ENCODE data around the gene L3MBTL3. TPM values are rescaled to one million over a fixed set of nuclear protein-coding genes. Genes with fewer than 3 reads are reported as not detected.

L3MBTL3 gene
- polyA plus RNA-seq, 2 of the 4 experiments (the other 2 are of a cell fraction) = 3.0 to 5.9 TPM

DNA sequence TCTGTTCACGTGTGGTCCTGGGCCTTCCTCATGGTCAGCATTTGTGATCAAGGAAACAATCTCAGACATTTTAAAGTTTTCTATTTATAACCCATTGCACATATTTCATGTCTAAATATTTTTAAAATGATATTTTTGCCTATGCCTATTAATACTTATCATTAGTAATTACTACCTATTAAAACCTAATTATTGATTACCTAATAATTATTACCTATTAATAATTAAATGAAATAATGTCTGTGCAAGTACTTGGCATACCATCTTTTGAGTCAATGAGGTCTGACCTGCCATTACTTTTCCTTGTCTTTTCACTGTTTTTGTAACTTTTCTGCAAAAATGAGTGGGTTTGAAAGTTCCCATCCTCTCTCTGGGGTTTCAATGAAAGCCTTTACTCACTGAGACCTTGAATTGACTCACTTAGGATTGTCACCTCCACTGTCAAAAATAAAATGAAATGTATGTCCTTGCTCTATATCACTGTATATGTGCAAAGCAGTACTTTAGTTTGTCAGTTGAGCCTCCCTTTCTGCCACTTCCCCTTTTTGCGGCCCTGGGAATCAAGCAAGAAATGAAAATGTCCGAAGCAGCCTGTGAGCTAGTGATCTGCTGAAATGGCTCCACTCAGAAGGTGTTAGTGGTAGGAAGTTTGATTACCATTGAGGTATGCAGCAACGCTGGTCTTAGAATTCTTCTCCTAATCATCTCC, 87.8 kb downstream of the L3MBTL3 start:
- FAIRE-seq = no peak

DNA sequence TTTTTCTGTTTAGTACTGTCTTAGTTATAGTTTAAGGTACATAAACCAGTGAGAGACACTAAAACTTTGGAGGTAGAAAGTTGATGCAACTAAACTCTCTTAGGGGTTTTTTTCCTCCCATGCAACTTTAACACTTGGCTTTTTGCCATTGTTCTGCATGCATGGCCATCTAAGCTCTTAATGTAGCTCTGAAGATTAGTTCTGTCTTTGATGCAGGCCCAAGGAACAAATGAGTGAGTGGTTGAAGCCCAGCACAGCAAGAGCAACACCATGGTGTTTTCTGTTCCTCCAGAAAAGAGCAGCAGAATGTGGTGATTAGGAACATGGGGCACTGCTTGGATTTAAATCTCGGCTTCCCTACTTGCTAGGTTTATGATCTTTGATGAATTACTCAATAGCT, 89.3 kb downstream of the L3MBTL3 start:
- no peak for FAIRE-seq
- CTCF ChIA-PET = no interaction called here
- no peak overlapping the region for H3K4me2 ChIP-seq
- ATAC-seq = no peak
- H3K4me3 ChIP-seq = no peak overlapping the region
- WGBS (ENCODE audit: missing lambda C conversion rate) = 79% methylated on average over 1 of the region's 1 CpG
- no peak overlapping the region for H3K27ac ChIP-seq
- no peaks in the 10 kb centered on the region for H3K9me3 ChIP-seq
- no peaks in the 10 kb centered on the region for H3K4me1 ChIP-seq
- POLR2A ChIA-PET = no interaction called here
- DNase-seq (ENCODE audit: low read depth in 1 of 2, low spot score in 1 of 2) = no peak
- TF ChIP-seq HEYL (CRISPR knock-in tag; IDR thresholded peaks at IDR 0.05) (no peak), BCL3 (IDR thresholded peaks at IDR 0.05) (no peak), SREBF2 (IDR thresholded peaks at IDR 0.05) (no peak), FOSB (CRISPR knock-in tag; IDR thresholded peaks at IDR 0.05) (no peak), EP300 (IDR thresholded peaks at IDR 0.05) (no peak), NFE2L2 (conservative IDR thresholded peaks at IDR 0.05; ENCODE audit: low read length) (no peak), ZC3H11A (IDR thresholded peaks at IDR 0.05) (no peak), FOSL2 (IDR thresholded peaks at IDR 0.05) (no peak), FOSL2 (CRISPR knock-in tag; IDR thresholded peaks at IDR 0.05) (no peak), HMGXB4 (CRISPR knock-in tag; IDR thresholded peaks at IDR 0.05; ENCODE audit: borderline replicate concordance) (no peak), POLR2A (IDR thresholded peaks at IDR 0.05; ENCODE audit: low read length) (no peak), NPAS2 (CRISPR knock-in tag; IDR thresholded peaks at IDR 0.05; ENCODE audit: borderline replicate concordance) (no peak), GATA3 (IDR thresholded peaks at IDR 0.05; ENCODE audit: borderline replicate concordance) (no peak), KDM5A (IDR thresholded peaks at IDR 0.05) (no peak), EHMT2 (IDR thresholded peaks at IDR 0.05; ENCODE audit: low read depth) (no peak), HOXB13 (CRISPR knock-in tag; IDR thresholded peaks at IDR 0.05; ENCODE audit: low read depth) (no peak), RARB (CRISPR knock-in tag; IDR thresholded peaks at IDR 0.05) (no peak), CBX8 (IDR thresholded peaks at IDR 0.05) (no peak), CBX2 (IDR thresholded peaks at IDR 0.05; ENCODE audit: borderline replicate concordance, low read depth) (no peak)
- TF ChIP-seq, protein P1, sequence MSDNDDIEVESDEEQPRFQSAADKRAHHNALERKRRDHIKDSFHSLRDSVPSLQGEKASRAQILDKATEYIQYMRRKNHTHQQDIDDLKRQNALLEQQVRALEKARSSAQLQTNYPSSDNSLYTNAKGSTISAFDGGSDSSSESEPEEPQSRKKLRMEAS (IDR thresholded peaks at IDR 0.05) = no peak

More for the DNA sequence above, 87.8 kb downstream of the L3MBTL3 start:
- ChIA-PET POLR2A (no interaction called here), CTCF (no interaction called here)
- 82% methylated on average over 4 of the region's 4 CpGs for WGBS (ENCODE audit: missing lambda C conversion rate)
- no peak for ATAC-seq
- Histone ChIP-seq H3K9me3 (no peaks in the 10 kb centered on the region), H3K4me1 (no peaks in the 10 kb centered on the region), H3K4me3 (no peak overlapping the region), H3K4me2 (no peak overlapping the region), H3K27ac (no peak overlapping the region)
- TF ChIP-seq, protein P1 (IDR thresholded peaks at IDR 0.05) = no peak
- TF ChIP-seq SREBF2 (IDR thresholded peaks at IDR 0.05) (no peak), RCOR1 (IDR thresholded peaks at IDR 0.05; ENCODE audit: low read depth, low read length) (no peak), KDM1A (IDR thresholded peaks at IDR 0.05; ENCODE audit: low read depth) (no peak), RFX5 (IDR thresholded peaks at IDR 0.05) (no peak), POLR2AphosphoS2 (conservative IDR thresholded peaks at IDR 0.05; ENCODE audit: low read length) (no peak), POLR2A (IDR thresholded peaks at IDR 0.05; ENCODE audit: low read length) (no peak), ZSCAN20 (CRISPR knock-in tag; IDR thresholded peaks at IDR 0.05) (no peak), TFCP2L1 (CRISPR knock-in tag; IDR thresholded peaks at IDR 0.05) (no peak), ZC3H11A (IDR thresholded peaks at IDR 0.05) (no peak), FOXS1 (CRISPR knock-in tag; IDR thresholded peaks at IDR 0.05) (no peak), NR3C1 (IDR thresholded peaks at IDR 0.05) (no peak), PHF8 (IDR thresholded peaks at IDR 0.05; ENCODE audit: borderline replicate concordance, low read depth) (no peak), RNF2 (IDR thresholded peaks at IDR 0.05; ENCODE audit: borderline replicate concordance, low read depth) (no peak), ZNF302 (CRISPR knock-in tag; IDR thresholded peaks at IDR 0.05) (no peak), HDAC2 (IDR thresholded peaks at IDR 0.05) (no peak)
- TF ChIP-seq, protein P2, sequence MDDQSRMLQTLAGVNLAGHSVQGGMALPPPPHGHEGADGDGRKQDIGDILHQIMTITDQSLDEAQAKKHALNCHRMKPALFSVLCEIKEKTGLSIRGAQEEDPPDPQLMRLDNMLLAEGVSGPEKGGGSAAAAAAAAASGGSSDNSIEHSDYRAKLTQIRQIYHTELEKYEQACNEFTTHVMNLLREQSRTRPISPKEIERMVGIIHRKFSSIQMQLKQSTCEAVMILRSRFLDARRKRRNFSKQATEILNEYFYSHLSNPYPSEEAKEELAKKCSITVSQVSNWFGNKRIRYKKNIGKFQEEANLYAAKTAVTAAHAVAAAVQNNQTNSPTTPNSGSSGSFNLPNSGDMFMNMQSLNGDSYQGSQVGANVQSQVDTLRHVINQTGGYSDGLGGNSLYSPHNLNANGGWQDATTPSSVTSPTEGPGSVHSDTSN (IDR thresholded peaks at IDR 0.05) = no peak
- no peak for DNase-seq (ENCODE audit: low read depth in 1 of 2, low spot score in 1 of 2)

All from A549 (cell line).